IPS-20b (cell line): Measurements from ENCODE around the gene LAGE3.
"Not testable (repeated sequence)": the region's sequence is repeated elsewhere in the genome, so short reads cannot be mapped to it uniquely, and the experiment has no call there.

ENCODE experiments used
- H3K27ac ChIP-seq: one replicate; pipeline ENCODE4 v1.5.1; 2013; ENCODE audit warnings: low read length
- H3K27me3 ChIP-seq: 2 replicates; pipeline ENCODE4 v1.6.1; 2013; ENCODE audit warnings: mild to moderate bottlenecking, low read length, inconsistent platforms; ENCODE audit not compliant: insufficient read depth
- H3K36me3 ChIP-seq: 2 replicates; pipeline ENCODE4 v1.6.1; 2013; ENCODE audit warnings: low read depth, mild to moderate bottlenecking, inconsistent platforms, low read length, moderate library complexity; ENCODE audit not compliant: insufficient read depth
- H3K4me1 ChIP-seq: 2 replicates; pipeline ENCODE4 v1.6.1; 2013; ENCODE audit warnings: mild to moderate bottlenecking, control low read depth, inconsistent platforms, low read length, moderate library complexity; ENCODE audit not compliant: insufficient read depth
- H3K4me3 ChIP-seq: 2 replicates; pipeline ENCODE4 v1.5.1; 2013; ENCODE audit warnings: mild to moderate bottlenecking, low read length, inconsistent platforms
- H3K9ac ChIP-seq: 2 replicates; pipeline ENCODE4 v1.6.1; 2013; ENCODE audit warnings: low read depth, mild to moderate bottlenecking, inconsistent platforms, low read length, moderate library complexity
- H3K9me3 ChIP-seq: 2 replicates; pipeline ENCODE4 v1.6.1; 2013; ENCODE audit warnings: mild to moderate bottlenecking, low read depth, low read length, inconsistent platforms; ENCODE audit not compliant: insufficient read depth

Gene LAGE3

GRCh38 chrX:154512879-154513553, 33.9 kb upstream of the LAGE3 start:
- Histone ChIP-seq H3K9ac (no peak overlapping the region), H3K9me3 (no peaks in the 10 kb centered on the region), H3K4me1 (peaks cover 2% of the 10 kb centered on the region; the same call in 1 of the 2 replicates), H3K27ac (no peak overlapping the region), H3K27me3 (no peaks in the 10 kb centered on the region), H3K4me3 (no peak overlapping the region), H3K36me3 (no peaks in the 10 kb centered on the region)

- Histone ChIP-seq H3K9ac (no peak overlapping the region), H3K9me3 (no peaks in the 10 kb centered on the region), H3K4me3 (no peak overlapping the region), H3K27me3 (no peaks in the 10 kb centered on the region), H3K27ac (no peak overlapping the region), H3K36me3 (no peaks in the 10 kb centered on the region), H3K4me1 (no peaks in the 10 kb centered on the region; the same call in 1 of the 2 replicates)
These were observed 32.7 kb upstream of the LAGE3 start for GRCh38 chrX:154511761-154512160.

- H3K9ac ChIP-seq: no peak overlapping the region
- H3K27me3 ChIP-seq: no peaks in the 10 kb centered on the region
- no peak overlapping the region for H3K27ac ChIP-seq
- H3K4me1 ChIP-seq: no peaks in the 10 kb centered on the region
- H3K4me3 ChIP-seq: no peak overlapping the region
- H3K36me3 ChIP-seq: no peaks in the 10 kb centered on the region
- no peaks in the 10 kb centered on the region for H3K9me3 ChIP-seq
These were observed 30.4 kb upstream of the LAGE3 start for GRCh38 chrX:154509455-154509854.

- Histone ChIP-seq H3K4me3 (no peak overlapping the region), H3K4me1 (no peaks in the 10 kb centered on the region), H3K27ac (no peak overlapping the region), H3K9me3 (no peaks in the 10 kb centered on the region), H3K36me3 (no peaks in the 10 kb centered on the region), H3K27me3 (no peaks in the 10 kb centered on the region), H3K9ac (no peak overlapping the region)
These were observed 29.3 kb upstream of the LAGE3 start for GRCh38 chrX:154508384-154508745.

- H3K27me3 ChIP-seq: no peaks in the 10 kb centered on the region
- H3K4me3 ChIP-seq: no peak overlapping the region
- no peaks in the 10 kb centered on the region for H3K9me3 ChIP-seq
- H3K4me1 ChIP-seq: no peaks in the 10 kb centered on the region
- H3K27ac ChIP-seq: no peak overlapping the region
- H3K9ac ChIP-seq: no peak overlapping the region
- H3K36me3 ChIP-seq: no peaks in the 10 kb centered on the region
These were observed 28.7 kb upstream of the LAGE3 start for GRCh38 chrX:154507673-154508383.

GRCh38 chrX:154506483-154507332, 27.6 kb upstream of the LAGE3 start:
- Histone ChIP-seq H3K4me3 (no peak overlapping the region), H3K4me1 (no peaks in the 10 kb centered on the region), H3K27ac (no peak overlapping the region), H3K36me3 (no peaks in the 10 kb centered on the region), H3K9ac (no peak overlapping the region), H3K9me3 (no peaks in the 10 kb centered on the region), H3K27me3 (no peaks in the 10 kb centered on the region)

GRCh38 chrX:154505734-154506133, 26.7 kb upstream of the LAGE3 start:
- no peak overlapping the region for H3K27ac ChIP-seq
- no peak overlapping the region for H3K4me3 ChIP-seq
- no peaks in the 10 kb centered on the region for H3K36me3 ChIP-seq
- no peaks in the 10 kb centered on the region for H3K9me3 ChIP-seq
- no peaks in the 10 kb centered on the region for H3K27me3 ChIP-seq
- H3K9ac ChIP-seq: no peak overlapping the region
- no peaks in the 10 kb centered on the region for H3K4me1 ChIP-seq

- no peaks in the 10 kb centered on the region for H3K27me3 ChIP-seq
- no peak overlapping the region for H3K9ac ChIP-seq
- H3K36me3 ChIP-seq: no peaks in the 10 kb centered on the region
- no peak overlapping the region for H3K4me3 ChIP-seq
- no peaks in the 10 kb centered on the region for H3K4me1 ChIP-seq
- H3K9me3 ChIP-seq: no peaks in the 10 kb centered on the region
- no peak overlapping the region for H3K27ac ChIP-seq
These were observed 23.9 kb upstream of the LAGE3 start for GRCh38 chrX:154502989-154503388.

- Histone ChIP-seq H3K36me3 (no peaks in the 10 kb centered on the region), H3K4me3 (no peak overlapping the region), H3K27me3 (no peaks in the 10 kb centered on the region), H3K9me3 (no peaks in the 10 kb centered on the region), H3K27ac (no peak overlapping the region), H3K9ac (no peak overlapping the region), H3K4me1 (no peaks in the 10 kb centered on the region)
These were observed 23.0 kb upstream of the LAGE3 start for GRCh38 chrX:154502098-154502497.

GRCh38 chrX:154501423-154501822, 22.3 kb upstream of the LAGE3 start:
- H3K27ac ChIP-seq, H3K4me3 ChIP-seq, H3K4me1 ChIP-seq, H3K9ac ChIP-seq, H3K36me3 ChIP-seq, H3K27me3 ChIP-seq, H3K9me3 ChIP-seq: not testable (repeated sequence)

GRCh38 chrX:154496591-154497137, 17.6 kb upstream of the LAGE3 start:
- not testable (repeated sequence) for H3K27me3 ChIP-seq, H3K4me3 ChIP-seq, H3K9ac ChIP-seq, H3K9me3 ChIP-seq, H3K36me3 ChIP-seq, H3K4me1 ChIP-seq, H3K27ac ChIP-seq
